ENCODE results near the gene TLX1. TPM values are rescaled to one million over a fixed set of nuclear protein-coding genes. Genes with fewer than 3 reads are reported as not detected.

Gene TLX1
- total RNA-seq, 1 donor from 2014 or later: not detected

- Histone ChIP-seq H3K27ac (no peak overlapping the region), H3K27me3 (no peaks in the 10 kb centered on the region), H3K4me1 (no peaks in the 10 kb centered on the region), H3K9me3 (no peaks in the 10 kb centered on the region), H3K4me3 (no peak overlapping the region), H3K36me3 (no peaks in the 10 kb centered on the region)
- intact Hi-C loops (cut with DNase I): no loop called here
- no peak for DNase-seq (ENCODE audit: extremely low spot score in 2 of 2)
- TF ChIP-seq CTCF (IDR thresholded peaks at IDR 0.05): no peak
- TF ChIP-seq POLR2AphosphoS5 (IDR thresholded peaks at IDR 0.05; ENCODE audit: insufficient read depth in 1 of 2, low read depth in 1 of 2): no peak
- no peak for TF ChIP-seq POLR2A (IDR thresholded peaks at IDR 0.05)
These were observed 52.5 kb downstream of the TLX1 start for GRCh38 chr10:101183458-101184183.

Other genes with a start within 250 kb of the TLX1 start
- 26.8 TPM for gene SLF2, start 218.3 kb upstream of the TLX1 start, total RNA-seq
- gene SEMA4G, start 161.8 kb upstream of the TLX1 start, total RNA-seq: 6.4 TPM
- gene MRPL43, start 143.8 kb upstream of the TLX1 start, total RNA-seq: 85.4 TPM
- gene TWNK, start 143.8 kb upstream of the TLX1 start, total RNA-seq: 5.2 TPM
- gene LZTS2, start 131.5 kb upstream of the TLX1 start, total RNA-seq: 99.4 TPM
- 1.5 TPM for gene PDZD7, start 100.2 kb upstream of the TLX1 start, total RNA-seq
- 95.0 TPM for gene SFXN3, start 100.1 kb upstream of the TLX1 start, total RNA-seq
- 4.2 TPM for gene KAZALD1, start 69.3 kb upstream of the TLX1 start, total RNA-seq
- gene LBX1, start 98.2 kb downstream of the TLX1 start, total RNA-seq: not detected
- 12.5 TPM for gene BTRC, start 222.9 kb downstream of the TLX1 start, total RNA-seq